ENCODE results near the gene GRID1.

GRID1 gene

DNA sequence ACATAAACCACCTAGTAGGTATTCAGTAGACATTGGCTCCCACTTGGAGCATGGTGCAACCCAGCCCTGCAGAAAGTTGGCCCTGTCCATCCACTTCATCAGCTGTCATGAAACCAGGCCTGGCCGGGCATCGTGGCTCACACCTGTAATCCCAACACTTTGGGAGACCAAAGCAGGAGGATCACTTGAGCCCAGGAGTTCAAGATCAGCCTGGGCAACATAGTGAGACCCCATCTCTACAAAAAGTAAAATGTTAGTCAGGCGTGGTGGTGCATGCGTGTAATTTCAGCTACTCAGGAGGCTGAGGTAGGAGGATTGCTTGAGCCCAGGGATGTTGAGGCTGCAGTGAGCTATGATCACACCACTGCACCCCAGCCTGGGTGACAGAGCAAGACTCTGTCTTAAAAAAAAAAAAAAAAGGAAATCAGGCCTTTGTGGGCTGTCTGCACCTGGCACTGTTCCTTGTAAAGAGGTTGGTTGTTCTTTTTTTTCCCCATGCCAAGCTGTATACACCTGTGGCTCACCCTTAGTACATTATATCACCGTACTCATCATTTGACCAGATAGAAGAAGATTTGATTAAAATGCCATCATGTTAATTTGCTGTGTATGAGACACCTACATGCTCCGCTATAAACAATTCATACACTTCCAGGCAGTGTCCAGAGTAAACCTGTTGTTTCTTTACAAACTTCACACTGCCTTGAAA lies 45.4 kb upstream of the GRID1 start:
- Histone ChIP-seq H4K91ac (ENCODE audit: low read length) (peak overlapping the region; percentile 61), H2BK5ac (ENCODE audit: low read depth, low read length, poor library complexity, severe bottlenecking) (no peak overlapping the region), H3K79me1 (replicated peaks; ENCODE audit: low read length, poor library complexity, severe bottlenecking) (no peaks in the 10 kb centered on the region)

DNA sequence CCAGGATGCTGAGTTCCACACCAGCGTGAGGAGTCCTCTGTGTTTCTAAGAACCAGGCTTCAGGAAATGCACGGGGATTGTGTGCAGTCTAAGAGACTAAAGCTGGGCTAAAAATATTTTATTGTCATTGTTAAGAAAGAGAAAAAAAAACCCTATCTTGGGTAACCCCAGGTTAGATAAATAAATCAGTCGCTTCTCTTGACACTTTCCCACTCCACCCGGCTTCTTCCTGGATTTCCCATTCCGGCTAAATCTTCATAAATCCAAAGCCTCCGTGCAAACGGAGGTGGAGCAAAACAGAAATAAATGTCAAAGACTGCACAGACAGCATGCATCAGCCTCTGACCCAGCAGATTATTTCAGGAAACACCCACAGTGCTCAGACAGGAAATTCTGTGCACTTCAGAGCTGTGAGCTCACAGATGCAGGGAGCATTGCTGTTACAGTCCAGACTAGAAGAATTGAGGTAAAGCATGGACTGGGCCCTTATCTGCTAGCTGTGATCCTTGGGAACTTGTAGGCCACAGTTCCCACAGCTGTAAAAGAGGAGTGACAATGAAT lies 44.8 kb upstream of the GRID1 start:
- Histone ChIP-seq H3K9ac (ENCODE audit: low read length) (peak overlapping the region; percentile 3), H4K91ac (ENCODE audit: low read length) (peak overlapping the region; percentile 61), H3K79me1 (replicated peaks; ENCODE audit: low read length, poor library complexity, severe bottlenecking) (no peaks in the 10 kb centered on the region), H4K8ac (ENCODE audit: low read length) (peak overlapping the region; percentile 71), H3K36me3 (ENCODE audit: control insufficient read depth in 1 of 2, insufficient read depth in 2 of 2, low read depth in 1 of 2, low read length in 2 of 2) (no peaks in the 10 kb centered on the region), H3K4me2 (ENCODE audit: low read length, poor library complexity, severe bottlenecking) (no peak overlapping the region), H3K4me3 (ENCODE audit: insufficient read depth in 1 of 2, low read depth in 1 of 2, low read length in 2 of 2) (no peak overlapping the region), H2AK5ac (ENCODE audit: low read length, severe bottlenecking) (peak overlapping the region; percentile 15), H3K9me3 (ENCODE audit: control insufficient read depth, low read length) (no peaks in the 10 kb centered on the region), H2BK5ac (ENCODE audit: low read depth, low read length, poor library complexity, severe bottlenecking) (no peak overlapping the region), H3K27ac (ENCODE audit: low read length, poor library complexity, severe bottlenecking) (peak overlapping the region; percentile 78), H3K14ac (ENCODE audit: low read length in 2 of 2) (no peak overlapping the region), H3K4ac (ENCODE audit: low read depth in 1 of 2, low read length in 2 of 2) (peak overlapping the region in 1 of 2 experiments; percentile 32), H2BK120ac (ENCODE audit: low read depth, low read length) (peak overlapping the region; percentile 11), H3K18ac (ENCODE audit: low read depth in 1 of 2, low read length in 2 of 2) (peak overlapping the region; percentile 75 to 77), H2BK15ac (ENCODE audit: low read depth, poor library complexity, severe bottlenecking) (no peak overlapping the region), H2AFZ (ENCODE audit: low read depth, low read length) (no peak overlapping the region), H2BK12ac (ENCODE audit: low read length in 2 of 2) (peak overlapping the region in 1 of 2 experiments; percentile 59), H3K27me3 (ENCODE audit: control insufficient read depth in 1 of 2, insufficient read depth in 1 of 2, low read length in 2 of 2) (no peaks in the 10 kb centered on the region), H3K23ac (ENCODE audit: low read length in 2 of 2) (no peak overlapping the region), H3K4me1 (ENCODE audit: control insufficient read depth, insufficient read depth, low read depth, low read length) (peaks cover 5% of the 10 kb centered on the region)
- DNase-seq = peak; percentile 93
- WGBS = under 1% methylated on average over 6 of the region's 7 CpGs

More for the DNA sequence above, 45.4 kb upstream of the GRID1 start:
- Histone ChIP-seq H3K27me3 (ENCODE audit: control insufficient read depth in 1 of 2, insufficient read depth in 1 of 2, low read length in 2 of 2) (peaks cover 0 to 3% of the 10 kb centered on the region in 2 experiments), H4K8ac (ENCODE audit: low read length) (peak overlapping the region; percentile 71), H3K4ac (ENCODE audit: low read depth in 1 of 2, low read length in 2 of 2) (peak overlapping the region in 1 of 2 experiments; percentile 32), H3K9me3 (ENCODE audit: control insufficient read depth, low read length) (no peaks in the 10 kb centered on the region), H2BK12ac (ENCODE audit: low read length in 2 of 2) (peak overlapping the region in 1 of 2 experiments; percentile 59), H2AFZ (ENCODE audit: low read depth, low read length) (no peak overlapping the region), H2AK5ac (ENCODE audit: low read length, severe bottlenecking) (peak overlapping the region; percentile 15), H3K18ac (ENCODE audit: low read depth in 1 of 2, low read length in 2 of 2) (peak overlapping the region; percentile 75 to 77), H3K27ac (ENCODE audit: low read length, poor library complexity, severe bottlenecking) (peak overlapping the region; percentile 78), H2BK15ac (ENCODE audit: low read depth, poor library complexity, severe bottlenecking) (no peak overlapping the region), H3K23ac (ENCODE audit: low read length in 2 of 2) (no peak overlapping the region), H3K14ac (ENCODE audit: low read length in 2 of 2) (no peak overlapping the region), H2BK120ac (ENCODE audit: low read depth, low read length) (no peak overlapping the region), H3K9ac (ENCODE audit: low read length) (no peak overlapping the region), H3K4me1 (ENCODE audit: control insufficient read depth, insufficient read depth, low read depth, low read length) (peaks cover 5% of the 10 kb centered on the region), H3K4me2 (ENCODE audit: low read length, poor library complexity, severe bottlenecking) (no peak overlapping the region), H3K36me3 (ENCODE audit: control insufficient read depth in 1 of 2, insufficient read depth in 2 of 2, low read depth in 1 of 2, low read length in 2 of 2) (no peaks in the 10 kb centered on the region), H3K4me3 (ENCODE audit: insufficient read depth in 1 of 2, low read depth in 1 of 2, low read length in 2 of 2) (no peak overlapping the region)
- 94% methylated on average over 4 of the region's 6 CpGs for WGBS
- no peak for DNase-seq

DNA sequence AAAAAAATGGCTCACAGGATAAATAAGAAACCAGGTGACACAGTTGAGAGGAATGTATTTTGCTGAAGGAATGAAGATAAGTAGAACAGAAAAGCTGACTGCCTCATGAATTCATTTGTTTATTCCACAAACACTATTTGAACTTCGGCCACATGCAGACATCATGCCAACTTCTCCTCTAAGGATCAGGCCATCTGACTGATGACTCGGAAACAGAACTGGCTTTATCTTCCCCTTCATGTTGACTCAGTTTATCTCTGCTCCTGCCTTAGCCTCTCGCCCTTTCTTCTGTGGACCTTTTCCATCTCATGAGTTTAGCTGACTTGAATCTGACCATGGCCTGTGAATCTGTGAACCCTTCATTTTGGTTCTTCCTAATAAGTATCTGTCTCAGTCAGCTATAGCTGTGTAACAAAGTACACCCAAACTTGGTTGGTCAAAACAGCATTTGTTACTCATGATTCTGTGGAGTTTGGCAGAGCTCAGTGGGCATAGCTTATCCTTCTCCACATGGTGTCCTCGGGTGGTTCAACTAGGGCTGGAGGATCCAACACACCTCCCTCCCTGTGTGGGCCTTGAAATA lies 44.0 kb upstream of the GRID1 start:
- H3K27me3 ChIP-seq (ENCODE audit: control insufficient read depth in 1 of 2, insufficient read depth in 1 of 2, low read length in 2 of 2) = no peaks in the 10 kb centered on the region
- no peak overlapping the region for H3K23ac ChIP-seq (ENCODE audit: low read length in 2 of 2)
- WGBS = 61% methylated on average over 4 of the region's 4 CpGs
- H3K9me3 ChIP-seq (ENCODE audit: control insufficient read depth, low read length) = no peaks in the 10 kb centered on the region
- peak overlapping the region; percentile 11 for H2BK120ac ChIP-seq (ENCODE audit: low read depth, low read length)
- peak overlapping the region in 1 of 2 experiments; percentile 16 for H3K18ac ChIP-seq (ENCODE audit: low read depth in 1 of 2, low read length in 2 of 2)
- no peak overlapping the region for H2BK5ac ChIP-seq (ENCODE audit: low read depth, low read length, poor library complexity, severe bottlenecking)
- no peak overlapping the region for H3K4me3 ChIP-seq (ENCODE audit: insufficient read depth in 1 of 2, low read depth in 1 of 2, low read length in 2 of 2)
- H2BK12ac ChIP-seq (ENCODE audit: low read length in 2 of 2) = peak overlapping the region; percentile 28 to 47
- no peaks in the 10 kb centered on the region for H3K79me1 ChIP-seq (replicated peaks; ENCODE audit: low read length, poor library complexity, severe bottlenecking)
- peak overlapping the region; percentile 78 for H3K27ac ChIP-seq (ENCODE audit: low read length, poor library complexity, severe bottlenecking)
- no peaks in the 10 kb centered on the region for H3K36me3 ChIP-seq (ENCODE audit: control insufficient read depth in 1 of 2, insufficient read depth in 2 of 2, low read depth in 1 of 2, low read length in 2 of 2)
- H4K91ac ChIP-seq (ENCODE audit: low read length) = peak overlapping the region; percentile 49
- H3K14ac ChIP-seq (ENCODE audit: low read length in 2 of 2) = no peak overlapping the region
- H2AK5ac ChIP-seq (ENCODE audit: low read length, severe bottlenecking) = no peak overlapping the region
- H4K8ac ChIP-seq (ENCODE audit: low read length) = no peak overlapping the region
- H3K4me1 ChIP-seq (ENCODE audit: control insufficient read depth, insufficient read depth, low read depth, low read length) = peaks cover 5% of the 10 kb centered on the region
- H3K4ac ChIP-seq (ENCODE audit: low read depth in 1 of 2, low read length in 2 of 2) = peak overlapping the region; percentile 9 to 32
- no peak overlapping the region for H2BK15ac ChIP-seq (ENCODE audit: low read depth, poor library complexity, severe bottlenecking)
- DNase-seq = peak; percentile 60
- no peak overlapping the region for H2AFZ ChIP-seq (ENCODE audit: low read depth, low read length)
- no peak overlapping the region for H3K9ac ChIP-seq (ENCODE audit: low read length)
- no peak overlapping the region for H3K4me2 ChIP-seq (ENCODE audit: low read length, poor library complexity, severe bottlenecking)

GRCh38 chr10:86409183-86409582 lies 42.6 kb upstream of the GRID1 start:
- Histone ChIP-seq H2BK12ac (ENCODE audit: low read length in 2 of 2) (no peak overlapping the region), H3K18ac (ENCODE audit: low read depth in 1 of 2, low read length in 2 of 2) (no peak overlapping the region), H2BK5ac (ENCODE audit: low read depth, low read length, poor library complexity, severe bottlenecking) (no peak overlapping the region), H3K9ac (ENCODE audit: low read length) (no peak overlapping the region), H2AFZ (ENCODE audit: low read depth, low read length) (no peak overlapping the region), H3K23ac (ENCODE audit: low read length in 2 of 2) (no peak overlapping the region), H3K79me1 (replicated peaks; ENCODE audit: low read length, poor library complexity, severe bottlenecking) (no peaks in the 10 kb centered on the region), H2AK5ac (ENCODE audit: low read length, severe bottlenecking) (no peak overlapping the region), H3K27ac (ENCODE audit: low read length, poor library complexity, severe bottlenecking) (no peak overlapping the region), H3K4me3 (ENCODE audit: insufficient read depth in 1 of 2, low read depth in 1 of 2, low read length in 2 of 2) (no peak overlapping the region), H3K9me3 (ENCODE audit: control insufficient read depth, low read length) (no peaks in the 10 kb centered on the region), H3K27me3 (ENCODE audit: control insufficient read depth in 1 of 2, insufficient read depth in 1 of 2, low read length in 2 of 2) (no peaks in the 10 kb centered on the region), H4K8ac (ENCODE audit: low read length) (no peak overlapping the region), H4K91ac (ENCODE audit: low read length) (no peak overlapping the region), H3K4me1 (ENCODE audit: control insufficient read depth, insufficient read depth, low read depth, low read length) (peaks cover 4% of the 10 kb centered on the region), H3K4me2 (ENCODE audit: low read length, poor library complexity, severe bottlenecking) (no peak overlapping the region), H3K14ac (ENCODE audit: low read length in 2 of 2) (no peak overlapping the region), H3K4ac (ENCODE audit: low read depth in 1 of 2, low read length in 2 of 2) (no peak overlapping the region), H3K36me3 (ENCODE audit: control insufficient read depth in 1 of 2, insufficient read depth in 2 of 2, low read depth in 1 of 2, low read length in 2 of 2) (no peaks in the 10 kb centered on the region), H2BK15ac (ENCODE audit: low read depth, poor library complexity, severe bottlenecking) (no peak overlapping the region), H2BK120ac (ENCODE audit: low read depth, low read length) (no peak overlapping the region)
- DNase-seq = no peak
- no CpG with 5 or more reads among the region's 1 CpG for WGBS

Data from mesenchymal stem cell (in vitro differentiated cells and primary cell).